Measurements from ENCODE around the gene MAST4. TPM values are rescaled to one million over a fixed set of nuclear protein-coding genes. Genes with fewer than 3 reads are reported as not detected.

Gene MAST4
- total RNA-seq, 1 donor from 2014 or later, result 10.5 TPM

DNA sequence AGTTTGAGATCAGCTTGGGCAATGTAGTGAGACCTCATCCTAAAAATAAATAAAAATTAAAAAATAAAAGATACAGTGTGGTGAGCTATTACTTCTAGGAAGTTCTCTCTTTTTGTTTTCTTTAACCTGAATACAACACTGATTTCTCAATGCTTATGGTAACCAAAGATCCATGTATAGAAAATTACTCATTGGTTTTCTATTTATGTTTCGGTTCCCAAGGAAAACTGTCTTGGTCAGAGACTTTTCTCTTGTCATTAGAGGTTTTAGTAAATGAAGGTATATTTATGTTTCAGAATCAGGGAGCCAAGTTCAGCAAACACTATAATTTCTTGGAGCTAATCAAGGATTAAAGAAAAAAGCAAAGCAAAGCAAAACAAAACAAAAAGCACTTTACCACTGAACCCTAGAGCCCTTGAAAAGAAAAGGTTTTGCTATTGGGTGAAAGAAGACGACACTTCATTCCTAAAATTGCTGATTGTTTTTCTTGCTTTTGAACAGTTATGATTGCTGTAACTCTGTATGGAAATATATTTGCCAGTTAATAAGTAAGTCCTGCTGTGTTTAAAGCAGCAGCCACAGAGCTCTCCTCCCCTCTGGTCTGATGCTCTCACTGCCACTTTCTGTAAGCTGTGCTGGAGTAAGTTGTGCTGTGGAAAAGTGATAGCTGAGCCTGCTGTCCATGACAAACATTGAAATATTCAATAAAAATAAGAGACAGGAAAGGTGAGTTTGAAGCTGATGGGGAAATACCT lies 302.2 kb downstream of the MAST4 start:
- Mint-ChIP-seq H3K27ac (ENCODE audit: unreplicated experiment) (no peak overlapping the region), H3K4me1 (ENCODE audit: unreplicated experiment) (peaks cover 3% of the 10 kb centered on the region), H3K9me3 (ENCODE audit: unreplicated experiment) (no peaks in the 10 kb centered on the region), H3K36me3 (ENCODE audit: unreplicated experiment) (no peaks in the 10 kb centered on the region), H3K27me3 (ENCODE audit: unreplicated experiment) (peaks cover 23% of the 10 kb centered on the region), H3K4me3 (ENCODE audit: unreplicated experiment) (no peak overlapping the region)
- TF ChIP-seq, protein P1, sequence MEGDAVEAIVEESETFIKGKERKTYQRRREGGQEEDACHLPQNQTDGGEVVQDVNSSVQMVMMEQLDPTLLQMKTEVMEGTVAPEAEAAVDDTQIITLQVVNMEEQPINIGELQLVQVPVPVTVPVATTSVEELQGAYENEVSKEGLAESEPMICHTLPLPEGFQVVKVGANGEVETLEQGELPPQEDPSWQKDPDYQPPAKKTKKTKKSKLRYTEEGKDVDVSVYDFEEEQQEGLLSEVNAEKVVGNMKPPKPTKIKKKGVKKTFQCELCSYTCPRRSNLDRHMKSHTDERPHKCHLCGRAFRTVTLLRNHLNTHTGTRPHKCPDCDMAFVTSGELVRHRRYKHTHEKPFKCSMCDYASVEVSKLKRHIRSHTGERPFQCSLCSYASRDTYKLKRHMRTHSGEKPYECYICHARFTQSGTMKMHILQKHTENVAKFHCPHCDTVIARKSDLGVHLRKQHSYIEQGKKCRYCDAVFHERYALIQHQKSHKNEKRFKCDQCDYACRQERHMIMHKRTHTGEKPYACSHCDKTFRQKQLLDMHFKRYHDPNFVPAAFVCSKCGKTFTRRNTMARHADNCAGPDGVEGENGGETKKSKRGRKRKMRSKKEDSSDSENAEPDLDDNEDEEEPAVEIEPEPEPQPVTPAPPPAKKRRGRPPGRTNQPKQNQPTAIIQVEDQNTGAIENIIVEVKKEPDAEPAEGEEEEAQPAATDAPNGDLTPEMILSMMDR (IDR thresholded peaks at IDR 0.05), result no peak
- DNase-seq (ENCODE audit: extremely low spot score, unreplicated experiment), result no peak

DNA sequence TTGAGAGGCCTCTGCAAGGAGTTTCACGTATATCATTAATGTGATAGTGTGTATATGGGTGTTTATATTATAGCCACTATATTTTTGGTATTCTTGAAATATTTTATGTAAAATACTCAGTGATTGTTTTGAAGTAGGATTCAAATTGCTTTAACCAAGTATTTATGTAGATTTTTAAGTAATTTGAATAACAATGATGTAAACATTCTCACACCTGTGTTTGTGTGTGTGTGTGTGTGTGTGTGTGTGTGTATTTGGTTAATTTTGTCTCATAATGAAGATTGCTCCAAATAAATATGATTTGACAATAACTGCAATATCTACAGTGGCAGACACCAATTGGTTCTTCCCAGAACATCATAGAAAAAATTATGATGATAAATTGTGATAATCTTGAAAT lies 307.0 kb downstream of the MAST4 start:
- peaks cover 3% of the 10 kb centered on the region for H3K4me1 Mint-ChIP-seq (ENCODE audit: unreplicated experiment)
- no peak overlapping the region for H3K27ac Mint-ChIP-seq (ENCODE audit: unreplicated experiment)
- no peaks in the 10 kb centered on the region for H3K36me3 Mint-ChIP-seq (ENCODE audit: unreplicated experiment)
- TF ChIP-seq, protein P1 (IDR thresholded peaks at IDR 0.05), result no peak
- H3K27me3 Mint-ChIP-seq (ENCODE audit: unreplicated experiment), result peaks cover 23% of the 10 kb centered on the region
- H3K9me3 Mint-ChIP-seq (ENCODE audit: unreplicated experiment), result no peaks in the 10 kb centered on the region
- no peak overlapping the region for H3K4me3 Mint-ChIP-seq (ENCODE audit: unreplicated experiment)
- DNase-seq (ENCODE audit: extremely low spot score, unreplicated experiment), result no peak

DNA sequence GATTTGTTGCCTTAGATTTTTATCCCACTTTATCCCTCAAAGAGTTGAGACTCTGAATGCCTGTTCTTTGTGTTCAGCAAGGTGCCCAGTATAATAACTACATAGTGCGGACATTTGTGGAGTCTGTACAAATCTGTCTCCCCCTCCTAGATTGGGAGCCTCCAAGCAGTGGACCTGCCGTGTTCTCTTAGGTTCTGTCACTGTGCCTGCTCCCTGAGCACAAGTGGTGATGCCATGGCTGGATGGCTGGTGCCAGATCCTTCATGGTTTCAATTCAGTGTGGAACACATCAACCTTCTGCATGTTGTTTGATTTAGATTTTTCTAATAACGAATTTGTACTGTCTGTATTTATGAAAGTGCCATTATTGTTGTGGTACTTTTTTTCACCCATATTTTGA lies 307.5 kb downstream of the MAST4 start:
- no peak overlapping the region for H3K4me3 Mint-ChIP-seq (ENCODE audit: unreplicated experiment)
- peaks cover 1% of the 10 kb centered on the region for H3K4me1 Mint-ChIP-seq (ENCODE audit: unreplicated experiment)
- TF ChIP-seq, protein P1 (IDR thresholded peaks at IDR 0.05), result no peak
- no peak overlapping the region for H3K27ac Mint-ChIP-seq (ENCODE audit: unreplicated experiment)
- H3K9me3 Mint-ChIP-seq (ENCODE audit: unreplicated experiment), result no peaks in the 10 kb centered on the region
- DNase-seq (ENCODE audit: extremely low spot score, unreplicated experiment), result no peak
- H3K27me3 Mint-ChIP-seq (ENCODE audit: unreplicated experiment), result peaks cover 24% of the 10 kb centered on the region
- no peaks in the 10 kb centered on the region for H3K36me3 Mint-ChIP-seq (ENCODE audit: unreplicated experiment)

DNA sequence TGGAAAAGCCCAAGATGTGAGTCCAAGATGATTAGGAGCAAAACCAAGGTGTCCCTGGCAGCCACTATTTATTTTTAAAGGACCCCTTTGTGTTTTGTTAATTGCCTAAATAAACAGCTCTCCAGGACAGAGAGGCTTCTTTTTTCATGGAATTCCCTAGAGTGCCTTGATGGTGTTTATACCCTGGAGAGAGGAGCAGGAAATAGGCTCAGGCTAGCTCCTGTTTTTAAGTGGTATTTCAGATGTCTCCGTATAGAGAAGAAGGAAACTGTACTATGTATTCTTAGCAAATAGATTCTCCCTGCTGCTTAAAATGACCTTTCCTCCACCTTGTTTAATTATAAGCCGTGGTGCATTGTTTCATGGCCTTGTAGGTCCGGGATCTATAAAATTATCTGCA lies 308.0 kb downstream of the MAST4 start:
- Mint-ChIP-seq H3K27ac (ENCODE audit: unreplicated experiment) (no peak overlapping the region), H3K4me3 (ENCODE audit: unreplicated experiment) (no peak overlapping the region), H3K9me3 (ENCODE audit: unreplicated experiment) (no peaks in the 10 kb centered on the region), H3K4me1 (ENCODE audit: unreplicated experiment) (no peaks in the 10 kb centered on the region), H3K27me3 (ENCODE audit: unreplicated experiment) (peaks cover 24% of the 10 kb centered on the region), H3K36me3 (ENCODE audit: unreplicated experiment) (no peaks in the 10 kb centered on the region)
- DNase-seq (ENCODE audit: extremely low spot score, unreplicated experiment), result no peak
- TF ChIP-seq, protein P1 (IDR thresholded peaks at IDR 0.05), result no peak

DNA sequence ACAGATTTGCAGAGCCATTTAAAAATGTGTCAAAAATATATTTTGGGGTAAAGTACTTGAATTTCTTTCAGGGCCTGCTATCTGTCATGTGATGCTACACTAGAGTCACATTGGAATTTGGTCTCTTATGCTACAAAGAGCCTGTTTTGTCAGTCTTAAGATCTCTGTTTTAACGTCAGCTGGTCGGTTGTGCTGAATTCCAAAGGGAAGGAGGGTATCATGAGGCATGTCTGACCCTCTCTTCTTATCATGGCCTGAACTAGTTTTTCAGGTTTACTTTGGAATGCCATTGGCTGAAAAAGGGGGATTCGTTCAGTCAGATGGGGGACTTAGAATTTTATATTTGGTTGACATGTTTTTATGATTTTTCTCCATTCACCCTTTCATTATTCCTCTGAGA lies 309.8 kb downstream of the MAST4 start:
- no peaks in the 10 kb centered on the region for H3K36me3 Mint-ChIP-seq (ENCODE audit: unreplicated experiment)
- TF ChIP-seq, protein P1 (IDR thresholded peaks at IDR 0.05), result no peak
- no peak overlapping the region for H3K4me3 Mint-ChIP-seq (ENCODE audit: unreplicated experiment)
- no peaks in the 10 kb centered on the region for H3K9me3 Mint-ChIP-seq (ENCODE audit: unreplicated experiment)
- DNase-seq (ENCODE audit: extremely low spot score, unreplicated experiment), result no peak
- H3K27ac Mint-ChIP-seq (ENCODE audit: unreplicated experiment), result no peak overlapping the region
- peaks cover 20% of the 10 kb centered on the region for H3K27me3 Mint-ChIP-seq (ENCODE audit: unreplicated experiment)
- H3K4me1 Mint-ChIP-seq (ENCODE audit: unreplicated experiment), result no peaks in the 10 kb centered on the region

Data from osteocyte (in vitro differentiated cells).